D341Med (cell line): ENCODE measurements around the gene LSP1.
"Not testable (repeated sequence)": the region's sequence is repeated elsewhere in the genome, so short reads cannot be mapped to it uniquely, and the experiment has no call there.

Source experiments
- DNase-seq: peaks from one replicate; pipeline ENCODE4 v3.0.0; 2012; ENCODE audit warnings: low spot score

LSP1 gene

GRCh38 chr11:1864831-1865665, 12.2 kb downstream of the LSP1 start:
- DNase-seq, result no peak

GRCh38 chr11:1866226-1866625, 13.3 kb downstream of the LSP1 start:
- no peak for DNase-seq

GRCh38 chr11:1866776-1867175, 13.9 kb downstream of the LSP1 start:
- DNase-seq, result no peak

- no peak for DNase-seq
These were observed 14.5 kb downstream of the LSP1 start for GRCh38 chr11:1867381-1867780.

- no peak for DNase-seq
These were observed 15.3 kb downstream of the LSP1 start for GRCh38 chr11:1868056-1868635.

- no peak for DNase-seq
These were observed 15.9 kb downstream of the LSP1 start for GRCh38 chr11:1868636-1869291.

- peak; percentile 64 for DNase-seq
These were observed 16.8 kb downstream of the LSP1 start for GRCh38 chr11:1869427-1870325.

GRCh38 chr11:1870326-1870696, 17.4 kb downstream of the LSP1 start:
- DNase-seq, result no peak

- no peak for DNase-seq
These were observed 18.0 kb downstream of the LSP1 start for GRCh38 chr11:1870721-1871466.

GRCh38 chr11:1871531-1871930, 18.6 kb downstream of the LSP1 start:
- no peak for DNase-seq

GRCh38 chr11:1872267-1872985, 19.5 kb downstream of the LSP1 start:
- DNase-seq, result no peak

- no peak for DNase-seq
These were observed 20.3 kb downstream of the LSP1 start for GRCh38 chr11:1873048-1873812.

GRCh38 chr11:1873813-1874150, 20.9 kb downstream of the LSP1 start:
- not testable (repeated sequence) for DNase-seq

GRCh38 chr11:1874441-1875092, 21.7 kb downstream of the LSP1 start:
- DNase-seq, result not testable (repeated sequence)

- no peak for DNase-seq
These were observed 22.4 kb downstream of the LSP1 start for GRCh38 chr11:1875093-1875850.

GRCh38 chr11:1875851-1876301, 23.0 kb downstream of the LSP1 start:
- not testable (repeated sequence) for DNase-seq

GRCh38 chr11:1876361-1877063, 23.6 kb downstream of the LSP1 start:
- peak; percentile 71 for DNase-seq
